ENCODE measurements around the gene KDSR. TPM values are rescaled to one million over a fixed set of nuclear protein-coding genes. Genes with fewer than 3 reads are reported as not detected.

Gene KDSR
- polyA plus RNA-seq, 3 donors: 9.6 to 38.5 (median 29.9) TPM

DNA sequence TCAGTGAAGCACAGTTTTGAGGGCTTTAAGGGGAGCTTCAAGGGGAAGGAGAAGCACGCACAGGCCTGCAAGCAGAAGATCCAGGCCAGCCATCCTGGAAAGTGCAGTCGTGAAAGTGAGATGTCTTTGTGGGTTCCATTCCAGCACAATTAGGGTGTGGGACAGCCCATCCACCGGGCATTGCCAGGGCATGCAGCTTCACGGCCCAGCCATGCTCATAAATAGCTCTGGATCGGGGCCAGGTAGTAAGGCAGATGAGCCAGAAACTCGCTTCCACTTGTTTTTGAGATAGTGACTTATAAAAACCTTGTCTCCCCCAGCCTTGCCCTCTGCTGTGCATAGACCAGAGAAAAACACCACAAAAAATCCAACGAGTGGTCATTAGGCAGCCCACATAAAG lies 21.0 kb downstream of the KDSR start:
- Histone ChIP-seq H3K4me1 (ENCODE audit: control insufficient read depth in 1 of 2, insufficient read depth in 2 of 2, low read length in 2 of 2) (no peaks in the 10 kb centered on the region), H2AFZ (ENCODE audit: insufficient read depth, low read depth, low read length, poor library complexity, severe bottlenecking) (no peak overlapping the region), H3K36me3 (replicated peaks in 1 of 2; ENCODE audit: control insufficient read depth in 1 of 2, insufficient read depth in 2 of 2, low read length in 2 of 2) (peaks cover 56 to 88% of the 10 kb centered on the region in 2 donors), H4K20me1 (ENCODE audit: insufficient read depth, low read length) (no peaks in the 10 kb centered on the region), H3K27ac (ENCODE audit: low read depth in 1 of 2, low read length in 2 of 2) (no peak overlapping the region), H3K9ac (ENCODE audit: insufficient read depth, low read length, poor library complexity, severe bottlenecking) (no peak overlapping the region), H3K4me2 (replicated peaks; ENCODE audit: extremely low read depth, low read length, poor library complexity, severe bottlenecking) (no peak overlapping the region), H3K27me3 (ENCODE audit: control insufficient read depth in 2 of 2, insufficient read depth in 2 of 2, low read length in 2 of 2) (no peaks in the 10 kb centered on the region), H3K4me3 (replicated peaks in 1 of 3; ENCODE audit: low read depth in 2 of 3, low read length in 3 of 3) (no peak overlapping the region), H3K9me3 (replicated peaks in 1 of 2; ENCODE audit: control insufficient read depth in 1 of 2, insufficient read depth in 1 of 2, low read length in 2 of 2) (no peaks in the 10 kb centered on the region), H3K79me2 (ENCODE audit: insufficient read depth, low read length) (no peaks in the 10 kb centered on the region)
- Mint-ChIP-seq H3K36me3 (peaks cover 63 to 79% of the 10 kb centered on the region in 2 donors), H3K27ac (peak overlapping the region in 1 of 7 donors; percentile 42), H3K4me3 (no peak overlapping the region), H3K9me3 (no peaks in the 10 kb centered on the region), H3K27me3 (ENCODE audit: low read depth in 3 of 3) (peaks cover 0 to 2% (median 0%) of the 10 kb centered on the region in 3 donors), H3K4me1 (peaks cover 2% of the 10 kb centered on the region)
- WGBS (ENCODE audit: insufficient coverage): 93% methylated on average over 7 of the region's 7 CpGs
- intact Hi-C loops (cut with micrococcal nuclease): no loop called here
- DNase-seq: no peak
- TF ChIP-seq, protein P1, sequence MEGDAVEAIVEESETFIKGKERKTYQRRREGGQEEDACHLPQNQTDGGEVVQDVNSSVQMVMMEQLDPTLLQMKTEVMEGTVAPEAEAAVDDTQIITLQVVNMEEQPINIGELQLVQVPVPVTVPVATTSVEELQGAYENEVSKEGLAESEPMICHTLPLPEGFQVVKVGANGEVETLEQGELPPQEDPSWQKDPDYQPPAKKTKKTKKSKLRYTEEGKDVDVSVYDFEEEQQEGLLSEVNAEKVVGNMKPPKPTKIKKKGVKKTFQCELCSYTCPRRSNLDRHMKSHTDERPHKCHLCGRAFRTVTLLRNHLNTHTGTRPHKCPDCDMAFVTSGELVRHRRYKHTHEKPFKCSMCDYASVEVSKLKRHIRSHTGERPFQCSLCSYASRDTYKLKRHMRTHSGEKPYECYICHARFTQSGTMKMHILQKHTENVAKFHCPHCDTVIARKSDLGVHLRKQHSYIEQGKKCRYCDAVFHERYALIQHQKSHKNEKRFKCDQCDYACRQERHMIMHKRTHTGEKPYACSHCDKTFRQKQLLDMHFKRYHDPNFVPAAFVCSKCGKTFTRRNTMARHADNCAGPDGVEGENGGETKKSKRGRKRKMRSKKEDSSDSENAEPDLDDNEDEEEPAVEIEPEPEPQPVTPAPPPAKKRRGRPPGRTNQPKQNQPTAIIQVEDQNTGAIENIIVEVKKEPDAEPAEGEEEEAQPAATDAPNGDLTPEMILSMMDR (IDR thresholded peaks at IDR 0.05): no peak

DNA sequence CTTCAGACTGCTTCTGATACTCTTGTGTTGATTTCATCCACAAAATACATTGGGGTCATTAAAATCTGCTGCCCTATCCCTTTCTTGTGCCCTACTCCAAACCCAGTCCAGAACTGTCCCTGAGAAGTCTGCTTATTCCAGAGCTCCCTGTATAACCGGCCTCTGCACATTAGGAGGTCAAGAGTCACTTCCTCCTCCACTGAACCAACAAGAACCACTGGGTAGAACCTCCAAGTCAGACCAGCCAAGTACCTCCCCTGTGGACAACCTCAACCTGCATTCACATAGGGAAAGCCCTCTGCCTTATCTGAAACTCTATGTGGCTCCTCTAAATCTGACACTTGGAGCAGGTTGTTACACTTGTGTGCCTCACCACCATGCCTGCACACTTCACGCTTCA lies 22.1 kb downstream of the KDSR start:
- H3K36me3 ChIP-seq (replicated peaks in 1 of 2; ENCODE audit: control insufficient read depth in 1 of 2, insufficient read depth in 2 of 2, low read length in 2 of 2): peaks cover 45 to 85% of the 10 kb centered on the region in 2 donors
- Mint-ChIP-seq H3K27ac (peak overlapping the region in 2 of 7 donors; percentile 22 to 66), H3K27me3 (ENCODE audit: low read depth in 3 of 3) (peaks cover 0 to 2% (median 0%) of the 10 kb centered on the region in 3 donors), H3K36me3 (peaks cover 61 to 75% of the 10 kb centered on the region in 2 donors), H3K9me3 (no peaks in the 10 kb centered on the region), H3K4me1 (peaks cover 2% of the 10 kb centered on the region), H3K4me3 (no peak overlapping the region)
- no peaks in the 10 kb centered on the region for H3K9me3 ChIP-seq (replicated peaks in 1 of 2; ENCODE audit: control insufficient read depth in 1 of 2, insufficient read depth in 1 of 2, low read length in 2 of 2)
- no peak for DNase-seq
- no peak overlapping the region for H3K27ac ChIP-seq (ENCODE audit: low read depth in 1 of 2, low read length in 2 of 2)
- WGBS (ENCODE audit: insufficient coverage): 100% methylated on average over 2 of the region's 2 CpGs
- no peak overlapping the region for H3K4me3 ChIP-seq (replicated peaks in 1 of 3; ENCODE audit: low read depth in 2 of 3, low read length in 3 of 3)
- TF ChIP-seq, protein P1 (IDR thresholded peaks at IDR 0.05): no peak
- no peak overlapping the region for H3K4me2 ChIP-seq (replicated peaks; ENCODE audit: extremely low read depth, low read length, poor library complexity, severe bottlenecking)
- no peaks in the 10 kb centered on the region for H3K79me2 ChIP-seq (ENCODE audit: insufficient read depth, low read length)
- H3K4me1 ChIP-seq (ENCODE audit: control insufficient read depth in 1 of 2, insufficient read depth in 2 of 2, low read length in 2 of 2): no peaks in the 10 kb centered on the region
- H3K27me3 ChIP-seq (ENCODE audit: control insufficient read depth in 2 of 2, insufficient read depth in 2 of 2, low read length in 2 of 2): no peaks in the 10 kb centered on the region
- no peak overlapping the region for H3K9ac ChIP-seq (ENCODE audit: insufficient read depth, low read length, poor library complexity, severe bottlenecking)
- intact Hi-C loops (cut with micrococcal nuclease): no loop called here
- H4K20me1 ChIP-seq (ENCODE audit: insufficient read depth, low read length): no peaks in the 10 kb centered on the region
- no peak overlapping the region for H2AFZ ChIP-seq (ENCODE audit: insufficient read depth, low read depth, low read length, poor library complexity, severe bottlenecking)

Data from CD14-positive monocyte (primary cell).